Natural killer cell (primary cell): ENCODE data around the gene POU5F1. TPM values are rescaled to one million over a fixed set of nuclear protein-coding genes. Genes with fewer than 3 reads are reported as not detected.
"Not testable (repeated sequence)": the region's sequence is repeated elsewhere in the genome, so short reads cannot be mapped to it uniquely, and the experiment has no call there.

Source experiments
- ATAC-seq, 3 donors: fragments of 150-1000 bp in 2 of 3; fragments of 200-7000 bp in 1 of 3; cut with Tn5 transposase; 1 replicate in 1 of 3; 2 replicates in 2 of 3; pipeline ENCODE4 v1.10.0; 2021; ENCODE audit warnings: mild to moderate bottlenecking in 2 of 3, moderate library complexity in 2 of 3
- DNase-seq, 2 donors: peaks; one replicate each; pipeline versions ENCODE4 v3.0.0 to v3.0.0-alpha.2; 2013 to 2021; ENCODE audit warnings: mixed read lengths in 1 of 2
- H3K27ac ChIP-seq: one replicate; pipeline ENCODE4 v1.5.1; 2013; ENCODE audit warnings: mild to moderate bottlenecking, low read length
- H3K27me3 ChIP-seq: one replicate; pipeline ENCODE4 v1.6.1; 2013; ENCODE audit warnings: low read length; ENCODE audit not compliant: control insufficient read depth, insufficient read depth
- H3K36me3 ChIP-seq: one replicate; pipeline ENCODE4 v1.6.1; 2013; ENCODE audit warnings: low read length; ENCODE audit not compliant: control insufficient read depth, insufficient read depth
- H3K4me1 ChIP-seq: one replicate; pipeline ENCODE4 v1.6.1; 2013; ENCODE audit warnings: low read length; ENCODE audit not compliant: control insufficient read depth, insufficient read depth
- H3K4me3 ChIP-seq: one replicate; pipeline ENCODE4 v1.5.1; 2013; ENCODE audit warnings: low read length
- H3K9me3 ChIP-seq: one replicate; pipeline ENCODE4 v1.6.1; 2013; ENCODE audit warnings: low read length; ENCODE audit not compliant: control insufficient read depth, insufficient read depth
- H3K27ac Mint-ChIP-seq, 2 donors: one replicate each; pipeline ENCODE4 v1.8.0; 2022; ENCODE audit warnings: mild to moderate bottlenecking in 2 of 2, mixed read lengths in 2 of 2, moderate library complexity in 1 of 2
- H3K27me3 Mint-ChIP-seq, 2 donors: one replicate each; pipeline ENCODE4 v1.8.0; 2022; ENCODE audit warnings: low read depth in 2 of 2, mixed read lengths in 2 of 2
- H3K36me3 Mint-ChIP-seq: one replicate; pipeline ENCODE4 v1.8.0; 2022; ENCODE audit warnings: mixed read lengths
- H3K4me1 Mint-ChIP-seq, 2 donors: one replicate each; pipeline ENCODE4 v1.8.0; 2022; ENCODE audit warnings: mixed read lengths in 2 of 2
- H3K4me3 Mint-ChIP-seq: one replicate; pipeline ENCODE4 v1.8.0; 2022; ENCODE audit warnings: mild to moderate bottlenecking, moderate library complexity, mixed read lengths
- H3K9me3 Mint-ChIP-seq, 2 donors: one replicate each; pipeline ENCODE4 v1.8.0; 2022; ENCODE audit warnings: mixed read lengths in 2 of 2
- WGBS: methylation state at CpG from one replicate; pipeline ENCODE4 v1.1.7; 2013; ENCODE audit warnings: missing lambda C conversion rate; ENCODE audit not compliant: insufficient coverage; 5-methylcytosine and 5-hydroxymethylcytosine counted together
- intact Hi-C: fragments of 100-400 bp; cut with micrococcal nuclease; formaldehyde crosslinking; loops from one replicate; pipeline ENCODE4 v1.14.2; 2022
- total RNA-seq, 4 donors: library from RNA; stranded (reverse); fragments of 120-200 nt in 1 of 4; gene quantifications; one replicate each; pipeline versions ENCODE4 v1.2.3 to v1.2.4, GENCODE V29; 2013 to 2022
- TF ChIP-seq, protein P1 (sequence below): fragments of 200-600 bp; IDR thresholded peaks from one replicate; pipeline ENCODE4 v1.8.0; 2022; ENCODE audit warnings: antibody characterized with exemption

POU5F1 gene
- total RNA-seq, 3 donors from 2014 or later (not counting 1 experiment from before 2014, with no cell fraction given), result not detected

DNA sequence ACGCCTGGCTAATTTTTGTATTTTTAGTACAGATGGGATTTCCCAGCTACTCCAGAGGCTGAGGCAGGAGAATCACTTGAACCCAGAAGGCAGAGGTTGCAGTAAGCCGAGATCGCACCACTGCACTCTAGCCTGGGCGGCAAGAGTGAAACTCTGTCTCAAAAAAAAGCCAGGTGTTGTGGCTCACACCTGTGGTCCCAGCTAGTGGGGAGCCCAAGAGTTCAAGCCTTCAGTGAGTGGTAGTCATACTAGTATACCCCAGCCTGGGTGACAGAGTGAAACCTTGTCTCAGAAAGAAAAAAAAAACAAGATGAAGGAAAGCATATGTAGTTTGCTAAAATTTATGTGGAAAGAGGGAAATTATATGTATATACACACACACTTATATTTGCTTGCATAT lies 20.0 kb upstream of the POU5F1 start:
- H3K4me1 ChIP-seq, result peaks cover under 1% of the 10 kb centered on the region
- WGBS, result 86% methylated on average over 4 of the region's 4 CpGs
- TF ChIP-seq, protein P1, sequence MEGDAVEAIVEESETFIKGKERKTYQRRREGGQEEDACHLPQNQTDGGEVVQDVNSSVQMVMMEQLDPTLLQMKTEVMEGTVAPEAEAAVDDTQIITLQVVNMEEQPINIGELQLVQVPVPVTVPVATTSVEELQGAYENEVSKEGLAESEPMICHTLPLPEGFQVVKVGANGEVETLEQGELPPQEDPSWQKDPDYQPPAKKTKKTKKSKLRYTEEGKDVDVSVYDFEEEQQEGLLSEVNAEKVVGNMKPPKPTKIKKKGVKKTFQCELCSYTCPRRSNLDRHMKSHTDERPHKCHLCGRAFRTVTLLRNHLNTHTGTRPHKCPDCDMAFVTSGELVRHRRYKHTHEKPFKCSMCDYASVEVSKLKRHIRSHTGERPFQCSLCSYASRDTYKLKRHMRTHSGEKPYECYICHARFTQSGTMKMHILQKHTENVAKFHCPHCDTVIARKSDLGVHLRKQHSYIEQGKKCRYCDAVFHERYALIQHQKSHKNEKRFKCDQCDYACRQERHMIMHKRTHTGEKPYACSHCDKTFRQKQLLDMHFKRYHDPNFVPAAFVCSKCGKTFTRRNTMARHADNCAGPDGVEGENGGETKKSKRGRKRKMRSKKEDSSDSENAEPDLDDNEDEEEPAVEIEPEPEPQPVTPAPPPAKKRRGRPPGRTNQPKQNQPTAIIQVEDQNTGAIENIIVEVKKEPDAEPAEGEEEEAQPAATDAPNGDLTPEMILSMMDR, result no peak
- H3K4me3 ChIP-seq, result no peak overlapping the region
- no peak overlapping the region for H3K4me3 Mint-ChIP-seq
- no peaks in the 10 kb centered on the region for H3K27me3 Mint-ChIP-seq
- H3K27ac ChIP-seq, result no peak overlapping the region
- no peaks in the 10 kb centered on the region for H3K9me3 ChIP-seq
- H3K4me1 Mint-ChIP-seq, result peaks cover 11 to 15% of the 10 kb centered on the region in 2 donors
- H3K36me3 ChIP-seq, result peaks cover 4% of the 10 kb centered on the region
- no peaks in the 10 kb centered on the region for H3K36me3 Mint-ChIP-seq
- DNase-seq, result no peak
- no peaks in the 10 kb centered on the region for H3K9me3 Mint-ChIP-seq
- H3K27ac Mint-ChIP-seq, result no peak overlapping the region
- no peaks in the 10 kb centered on the region for H3K27me3 ChIP-seq
- intact Hi-C loops, result no loop called here
- no peak for ATAC-seq

DNA sequence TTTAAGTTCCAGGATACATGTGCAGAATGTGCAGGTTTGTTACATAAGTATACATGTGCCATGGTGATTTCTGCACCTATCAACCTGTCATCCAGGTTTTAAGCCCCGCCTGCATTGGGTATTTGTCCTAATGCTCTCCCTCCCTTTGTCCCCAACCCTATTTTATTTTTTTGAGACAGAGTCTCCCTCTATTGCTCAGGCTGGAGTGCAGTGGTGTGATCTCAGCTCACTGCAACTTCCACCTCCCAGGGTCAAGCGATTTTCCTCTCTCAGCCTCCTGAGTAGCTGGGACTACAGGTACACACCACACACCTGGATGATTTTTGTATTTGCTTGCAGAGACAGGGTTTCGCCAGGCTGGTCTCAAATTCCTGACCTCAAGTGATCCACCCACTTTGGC lies 18.7 kb upstream of the POU5F1 start:
- H3K4me3 Mint-ChIP-seq, H3K36me3 ChIP-seq, H3K36me3 Mint-ChIP-seq, H3K27ac Mint-ChIP-seq, ATAC-seq, H3K4me1 ChIP-seq, DNase-seq, H3K4me3 ChIP-seq, H3K9me3 Mint-ChIP-seq, H3K27ac ChIP-seq, H3K4me1 Mint-ChIP-seq, H3K27me3 Mint-ChIP-seq, H3K27me3 ChIP-seq, intact Hi-C loops, H3K9me3 ChIP-seq: not testable (repeated sequence)
- 98% methylated on average over 3 of the region's 3 CpGs for WGBS

DNA sequence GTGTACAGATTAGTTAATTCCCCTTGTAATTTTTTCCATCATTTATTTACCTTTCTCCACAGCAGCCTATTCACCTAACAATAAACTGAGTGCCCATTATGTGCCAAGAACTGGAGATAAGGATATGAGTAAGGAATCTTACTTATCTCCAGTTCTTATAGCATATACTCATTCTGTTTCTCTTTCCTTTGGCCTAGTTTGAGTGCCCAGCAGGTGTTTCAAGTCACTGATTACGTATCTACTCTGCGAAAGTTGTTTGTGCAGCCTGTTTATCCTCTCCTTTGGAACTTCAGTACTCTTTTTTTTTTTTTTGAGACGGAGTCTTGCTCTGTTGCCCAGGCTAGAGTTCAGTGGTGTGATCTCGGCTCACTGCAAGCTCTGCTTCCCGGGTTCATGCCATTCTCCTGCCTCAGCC lies 17.3 kb upstream of the POU5F1 start:
- DNase-seq (no peak), ATAC-seq (no peak)
- no peaks in the 10 kb centered on the region for H3K27me3 ChIP-seq
- H3K27me3 Mint-ChIP-seq, result no peaks in the 10 kb centered on the region
- no peak overlapping the region for H3K27ac Mint-ChIP-seq
- H3K36me3 ChIP-seq, result no peaks in the 10 kb centered on the region
- TF ChIP-seq, protein P1, result no peak
- no peaks in the 10 kb centered on the region for H3K4me1 ChIP-seq
- H3K4me3 Mint-ChIP-seq, result no peak overlapping the region
- no peak overlapping the region for H3K27ac ChIP-seq
- 95% methylated on average over 2 of the region's 5 CpGs for WGBS
- H3K4me1 Mint-ChIP-seq, result peaks cover 0 to 6% of the 10 kb centered on the region in 2 donors
- H3K36me3 Mint-ChIP-seq, result no peaks in the 10 kb centered on the region
- no peaks in the 10 kb centered on the region for H3K9me3 Mint-ChIP-seq
- H3K9me3 ChIP-seq, result no peaks in the 10 kb centered on the region
- no peak overlapping the region for H3K4me3 ChIP-seq
- intact Hi-C loops, result no loop called here

DNA sequence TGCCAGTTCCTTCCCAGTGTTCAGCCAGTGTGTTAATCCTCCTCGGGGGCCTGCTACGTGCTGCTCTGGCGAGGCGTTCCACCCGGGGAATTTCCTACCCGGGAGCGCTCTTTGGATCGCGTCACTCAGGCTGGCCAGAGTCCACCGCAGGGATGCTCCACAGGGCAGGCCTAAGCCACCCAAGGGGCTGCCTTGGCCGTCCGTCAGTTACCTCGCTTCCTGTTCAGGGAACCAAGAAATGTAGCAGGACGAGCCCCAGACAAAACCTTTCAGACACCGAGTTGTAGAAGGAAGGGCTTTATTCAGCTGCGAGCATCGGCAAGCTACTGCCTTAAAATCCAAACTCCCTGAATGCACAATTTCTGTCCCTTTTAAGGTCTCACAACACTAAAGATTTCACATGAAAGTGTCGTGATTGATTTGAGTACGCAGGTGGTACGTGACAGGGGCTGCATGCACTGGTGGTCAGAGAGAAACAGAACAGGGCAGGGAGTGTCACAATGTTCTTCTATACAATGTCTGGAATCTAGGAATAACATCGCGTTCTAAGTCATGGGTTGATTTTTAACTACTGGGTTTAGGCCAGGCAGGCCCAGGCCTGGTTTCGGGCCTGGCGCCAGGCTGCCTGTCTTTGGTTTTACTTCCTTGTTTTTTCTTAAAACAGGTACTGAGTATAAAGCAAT lies 15.7 kb upstream of the POU5F1 start:
- Mint-ChIP-seq H3K27me3 (no peaks in the 10 kb centered on the region), H3K4me1 (peaks cover 0 to 6% of the 10 kb centered on the region in 2 donors), H3K27ac (no peak overlapping the region), H3K36me3 (no peaks in the 10 kb centered on the region), H3K9me3 (no peaks in the 10 kb centered on the region), H3K4me3 (no peak overlapping the region)
- ATAC-seq (no peak), DNase-seq (no peak)
- Histone ChIP-seq H3K4me3 (no peak overlapping the region), H3K9me3 (no peaks in the 10 kb centered on the region), H3K27me3 (no peaks in the 10 kb centered on the region), H3K4me1 (no peaks in the 10 kb centered on the region), H3K27ac (no peak overlapping the region), H3K36me3 (no peaks in the 10 kb centered on the region)
- TF ChIP-seq, protein P1, result no peak
- intact Hi-C loops, result no loop called here
- 90% methylated on average over 24 of the region's 24 CpGs for WGBS

DNA sequence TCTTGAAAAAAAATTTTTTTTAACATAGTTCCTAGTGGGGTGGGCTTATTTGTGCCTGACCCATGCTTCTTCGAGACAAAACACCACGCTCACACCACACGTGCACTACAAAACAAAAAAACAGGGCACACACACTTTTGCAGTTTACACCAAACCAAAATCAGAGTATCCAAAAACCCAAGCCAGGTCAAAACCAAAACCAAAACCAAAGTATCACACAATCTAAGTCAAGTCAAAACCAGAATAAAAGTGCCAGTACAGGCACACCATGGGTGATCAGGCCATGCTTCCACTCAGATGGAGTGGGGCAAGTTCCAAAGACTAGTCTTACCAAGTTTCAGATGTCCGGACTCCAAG lies 15.2 kb upstream of the POU5F1 start:
- H3K27ac ChIP-seq, H3K4me3 ChIP-seq, H3K27ac Mint-ChIP-seq, H3K4me1 Mint-ChIP-seq, ATAC-seq, H3K27me3 Mint-ChIP-seq, H3K36me3 Mint-ChIP-seq, DNase-seq, intact Hi-C loops, H3K27me3 ChIP-seq, H3K9me3 ChIP-seq, H3K4me1 ChIP-seq, H3K36me3 ChIP-seq, H3K9me3 Mint-ChIP-seq, H3K4me3 Mint-ChIP-seq: not testable (repeated sequence)
- 43% methylated on average over 4 of the region's 4 CpGs for WGBS

DNA sequence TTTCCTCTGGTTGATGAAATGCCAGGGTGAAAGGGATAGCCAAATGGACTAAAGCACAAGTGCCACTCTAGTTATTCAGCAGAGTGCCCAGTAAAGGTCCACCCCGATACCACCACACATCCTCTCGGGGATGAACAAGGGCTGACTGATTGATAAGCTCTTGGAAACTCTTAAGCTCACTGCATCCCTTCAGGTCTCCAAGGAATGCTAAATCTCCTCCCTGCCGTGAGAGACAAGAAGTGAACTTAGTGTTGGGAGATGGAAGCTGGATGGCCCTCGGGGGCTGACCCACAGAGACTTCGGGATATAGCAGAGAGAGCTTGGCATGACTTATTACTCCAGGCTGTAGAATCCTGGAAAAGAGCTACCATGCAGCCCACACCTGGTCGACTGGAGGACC lies 13.4 kb upstream of the POU5F1 start:
- intact Hi-C loops, H3K4me3 ChIP-seq, H3K36me3 Mint-ChIP-seq, DNase-seq, H3K36me3 ChIP-seq, H3K27me3 Mint-ChIP-seq, H3K27ac ChIP-seq, H3K27me3 ChIP-seq, H3K9me3 ChIP-seq, H3K4me1 ChIP-seq, H3K27ac Mint-ChIP-seq, H3K4me3 Mint-ChIP-seq, ATAC-seq, H3K9me3 Mint-ChIP-seq: not testable (repeated sequence)
- 96% methylated on average over 6 of the region's 6 CpGs for WGBS
- peaks cover 0 to 19% of the 10 kb centered on the region in 2 donors for H3K4me1 Mint-ChIP-seq
